Heart left ventricle (tissue), 16 donors: Measurements from ENCODE around the gene MYO5B. TPM values are rescaled to one million over a fixed set of nuclear protein-coding genes. Genes with fewer than 3 reads are reported as not detected.

Experiments
- ATAC-seq, 4 donors: fragments of 200-7000 bp; cut with Tn5 transposase; one replicate each; pipeline ENCODE4 v1.9.1; 2020 to 2022; ENCODE audit warnings: moderate library complexity in 4 of 4, mild to moderate bottlenecking in 3 of 4, moderate number of reproducible peaks in 1 of 4
- DNase-seq, 5 donors: peaks; one replicate each; pipeline ENCODE4 v3.0.0-alpha.2; 2020
- H3K27ac ChIP-seq, 12 donors: fragments of 200-600 bp; sonication (generic) in 4 of 12; one replicate each; pipeline versions ENCODE4 v1.5.0 to v1.8.0; 2016 to 2022; ENCODE audit warnings: mild to moderate bottlenecking in 2 of 12
- H3K27me3 ChIP-seq, 9 donors: fragments of 200-600 bp; sonication (generic) in 2 of 9; one replicate each; pipeline versions ENCODE4 v1.5.1 to v1.8.0; 2016 to 2022; ENCODE audit warnings: mild to moderate bottlenecking in 3 of 9
- H3K36me3 ChIP-seq, 9 donors: fragments of 200-600 bp; sonication (generic) in 2 of 9; one replicate each; pipeline versions ENCODE4 v1.5.0 to v1.8.0; 2018 to 2022; ENCODE audit warnings: mild to moderate bottlenecking in 2 of 9
- H3K4me1 ChIP-seq, 12 donors: fragments of 200-600 bp; sonication (generic) in 4 of 12; one replicate each; pipeline versions ENCODE4 v1.5.0 to v1.8.0; 2016 to 2022; ENCODE audit warnings: mild to moderate bottlenecking in 3 of 12
- H3K4me3 ChIP-seq, 12 donors: fragments of 200-600 bp; sonication (generic) in 4 of 12; one replicate each; pipeline versions ENCODE4 v1.5.0 to v1.8.0; 2017 to 2022; ENCODE audit warnings: mild to moderate bottlenecking in 9 of 12, moderate library complexity in 4 of 12
- H3K9me3 ChIP-seq, 12 donors: fragments of 200-600 bp; sonication (generic) in 4 of 12; one replicate each; pipeline versions ENCODE4 v1.5.0 to v1.8.0; 2016 to 2022; ENCODE audit warnings: mild to moderate bottlenecking in 1 of 12
- POLR2A ChIP-seq, 2 donors: fragments of 450-650 bp; IDR thresholded peaks; one replicate each; pipeline ENCODE4 v1.6.1; 2017; ENCODE audit warnings: antibody characterized with exemption in 2 of 2, mild to moderate bottlenecking in 2 of 2, moderate library complexity in 2 of 2
- WGBS, 4 donors: extraction: QIAGEN DNeasy Blood & Tissue Kit in 2 of 4; methylation state at CpG; one replicate each; pipeline versions ENCODE4 v1.1.5 to v1.1.7; 2013 to 2018; 5-methylcytosine and 5-hydroxymethylcytosine counted together
- intact Hi-C, 10 donors: fragments of 100-400 bp; cut with DNase I; formaldehyde crosslinking; loops; one replicate each; pipeline versions ENCODE4 v1.11.1 to v1.14.2; 2022
- polyA plus RNA-seq, 2 donors: library from polyadenylated mRNA; stranded (reverse); fragments of 200-250 nt; gene quantifications; one replicate each; pipeline ENCODE4 v1.2.3, GENCODE V29; 2013
- total RNA-seq, 9 donors: library from RNA; depleted of rRNA in 2 of 9; stranded (reverse); fragments of >200 nt in 2 of 9; fragmentation: NEBNext Ultra II Directional in 3 of 9; extraction: Animal tissue kit (Norgen Biotek cat#: 25700) in 3 of 9; gene quantifications; one replicate each; pipeline versions ENCODE4 v1.1.0 to v1.2.4, GENCODE V29; 2016 to 2023
- TF ChIP-seq, protein P1 (sequence below), 12 donors: fragments of 200-600 bp; sonication (generic) in 4 of 12; IDR thresholded peaks; one replicate each; pipeline versions ENCODE4 v1.5.0 to v1.8.0; 2018 to 2022; ENCODE audit warnings: antibody characterized with exemption in 12 of 12, mild to moderate bottlenecking in 5 of 12
- donor health status: ischemic (EF 13 %, LVEDD 7.1; RV severe dilation, severe dysfunction).
- donor health status: healthy with polysubstance abuse.
- donor health status: DM: no; HTN: yes; CAD: no.
- donor health status: DM: no; HTN: no; CAD: no.
- donor health status: ischemic (EF 25% LVEDD 6.9; RV normal size, moderate dysfunction).
- donor health status: ischemic (EF 25% LVEDD 5.7; RV mildly dilated, moderate dysfunction).
- donor health status: healthy.
- donor health status: DM: yes; HTN: yes; CAD: no.
- donor health status: ischemic (EF 35%, LVEDD 5.7; RV mildly dilated, moderate dysfunction).
- donor health status: nonischemic (EF 11% LVEDD 7.7; RV severe dilation, severe dysfunction).
- donor health status: DM: yes; HTN: yes; CAD: no.
- donor health status: PGD.
- donor health status: ischemic (EF 29% LVEDD 5.4; RV normal size, mild dysfunction).
- donor health status: nonischemic (EF 23%, LVEDD 6.1; RV moderate dilation, normal function).

MYO5B gene
- total and polyA plus RNA-seq, 11 donors = 0.51 to 5.9 (median 1.4) TPM

DNA sequence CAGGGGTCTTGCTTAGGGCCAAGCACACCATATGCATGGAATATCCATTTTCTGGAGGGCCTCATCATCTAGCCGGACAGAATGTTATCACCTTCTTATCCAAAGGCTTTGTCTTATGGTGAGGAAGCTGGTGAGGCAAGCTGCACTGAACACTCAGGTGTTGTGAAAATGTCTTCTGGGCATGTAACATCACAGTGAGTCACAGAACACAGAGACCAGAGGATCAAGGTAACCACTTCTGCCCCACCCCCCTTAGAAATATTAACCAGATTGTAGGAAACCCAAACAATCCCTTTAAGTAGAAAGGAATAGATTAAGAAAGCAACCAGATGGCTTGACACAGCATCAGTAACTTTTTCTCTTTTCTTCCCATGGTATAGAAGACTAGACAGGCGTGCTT is 51.1 kb downstream of the MYO5B start:
- Histone ChIP-seq H3K9me3 (peaks cover 0 to 2% (median 0%) of the 10 kb centered on the region in 12 donors), H3K36me3 (no peaks in the 10 kb centered on the region), H3K4me3 (no peak overlapping the region), H3K27me3 (peaks cover 0 to 15% (median 0%) of the 10 kb centered on the region in 9 donors), H3K27ac (no peak overlapping the region), H3K4me1 (no peaks in the 10 kb centered on the region)
- ATAC-seq (no peak), DNase-seq (no peak)
- TF ChIP-seq, protein P1, sequence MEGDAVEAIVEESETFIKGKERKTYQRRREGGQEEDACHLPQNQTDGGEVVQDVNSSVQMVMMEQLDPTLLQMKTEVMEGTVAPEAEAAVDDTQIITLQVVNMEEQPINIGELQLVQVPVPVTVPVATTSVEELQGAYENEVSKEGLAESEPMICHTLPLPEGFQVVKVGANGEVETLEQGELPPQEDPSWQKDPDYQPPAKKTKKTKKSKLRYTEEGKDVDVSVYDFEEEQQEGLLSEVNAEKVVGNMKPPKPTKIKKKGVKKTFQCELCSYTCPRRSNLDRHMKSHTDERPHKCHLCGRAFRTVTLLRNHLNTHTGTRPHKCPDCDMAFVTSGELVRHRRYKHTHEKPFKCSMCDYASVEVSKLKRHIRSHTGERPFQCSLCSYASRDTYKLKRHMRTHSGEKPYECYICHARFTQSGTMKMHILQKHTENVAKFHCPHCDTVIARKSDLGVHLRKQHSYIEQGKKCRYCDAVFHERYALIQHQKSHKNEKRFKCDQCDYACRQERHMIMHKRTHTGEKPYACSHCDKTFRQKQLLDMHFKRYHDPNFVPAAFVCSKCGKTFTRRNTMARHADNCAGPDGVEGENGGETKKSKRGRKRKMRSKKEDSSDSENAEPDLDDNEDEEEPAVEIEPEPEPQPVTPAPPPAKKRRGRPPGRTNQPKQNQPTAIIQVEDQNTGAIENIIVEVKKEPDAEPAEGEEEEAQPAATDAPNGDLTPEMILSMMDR (IDR thresholded peaks at IDR 0.05) = no peak
- TF ChIP-seq POLR2A (IDR thresholded peaks at IDR 0.05) = no peak
- 76 to 96% (median 90%) methylated on average over 2 of the region's 2 CpGs for WGBS, 4 donors
- intact Hi-C loops = no loop called here

DNA sequence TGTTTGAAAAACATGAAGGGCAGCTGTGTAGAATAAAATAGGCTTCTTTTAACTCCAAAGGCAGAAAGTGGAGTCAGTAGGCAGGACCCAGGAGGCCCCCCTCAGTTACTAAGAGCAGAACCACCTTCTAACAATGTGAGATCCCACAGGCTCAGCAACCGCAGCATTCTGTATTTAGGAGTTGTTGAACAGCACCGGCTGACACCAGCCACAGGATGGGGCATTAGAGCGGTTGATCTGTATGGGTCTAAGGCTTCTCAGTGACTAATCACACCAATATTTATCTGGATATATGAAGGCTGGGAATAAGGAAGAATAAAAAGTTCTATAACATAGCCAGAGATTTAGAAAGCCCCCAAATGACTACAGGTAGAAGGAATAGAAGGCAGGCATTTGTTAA is 51.7 kb downstream of the MYO5B start:
- DNase-seq (no peak), ATAC-seq (no peak)
- intact Hi-C loops = no loop called here
- Histone ChIP-seq H3K4me3 (no peak overlapping the region), H3K4me1 (no peaks in the 10 kb centered on the region), H3K27me3 (peaks cover 0 to 15% (median 0%) of the 10 kb centered on the region in 9 donors), H3K27ac (no peak overlapping the region), H3K9me3 (peaks cover 0 to 2% (median 0%) of the 10 kb centered on the region in 12 donors), H3K36me3 (no peaks in the 10 kb centered on the region)
- WGBS, 4 donors = 63 to 75% (median 68%) methylated on average over 3 of the region's 3 CpGs
- no peak for TF ChIP-seq POLR2A (IDR thresholded peaks at IDR 0.05)
- TF ChIP-seq, protein P1 (IDR thresholded peaks at IDR 0.05) = no peak

DNA sequence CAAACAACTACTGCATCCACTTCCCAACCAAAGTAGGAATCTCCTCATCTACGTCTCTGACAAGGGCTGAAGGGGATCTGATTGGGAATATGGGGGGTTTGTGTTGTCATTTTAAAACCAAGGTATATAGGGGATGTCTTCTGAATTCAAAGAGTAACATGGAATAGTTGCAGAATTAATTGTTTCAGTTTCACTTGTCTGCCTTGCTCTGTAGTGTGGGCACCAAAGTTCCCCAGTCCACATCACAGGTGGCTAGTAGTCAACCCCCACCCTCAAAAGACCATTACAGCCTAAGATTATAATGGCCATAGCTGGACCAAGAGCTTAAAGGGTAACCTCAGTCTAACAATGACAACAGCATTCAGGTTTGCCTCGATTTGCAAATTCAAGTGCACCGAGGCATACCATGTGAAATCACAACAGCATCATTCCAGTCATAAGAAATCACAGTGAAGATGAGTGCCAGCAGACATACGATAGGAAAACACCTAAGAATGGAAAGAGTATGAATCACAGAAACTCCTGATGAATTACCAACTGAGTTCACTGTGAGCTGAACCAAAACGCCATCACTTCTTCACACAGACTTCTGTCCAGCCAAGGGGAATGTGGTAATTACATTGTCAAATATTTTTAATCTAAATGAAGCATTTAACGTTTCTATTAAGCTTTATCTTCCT is 52.4 kb downstream of the MYO5B start:
- TF ChIP-seq POLR2A (IDR thresholded peaks at IDR 0.05) = no peak
- TF ChIP-seq, protein P1 (IDR thresholded peaks at IDR 0.05) = no peak
- no peak for DNase-seq
- intact Hi-C loops = no loop called here
- H3K9me3 ChIP-seq = peaks cover 0 to 2% (median 0%) of the 10 kb centered on the region in 12 donors
- no peak overlapping the region for H3K4me3 ChIP-seq
- H3K36me3 ChIP-seq = no peaks in the 10 kb centered on the region
- H3K27ac ChIP-seq = no peak overlapping the region
- WGBS, 4 donors = 61 to 74% (median 71%) methylated on average over 6 of the region's 6 CpGs
- no peak for ATAC-seq
- H3K4me1 ChIP-seq = no peaks in the 10 kb centered on the region
- H3K27me3 ChIP-seq = peaks cover 0 to 15% (median 0%) of the 10 kb centered on the region in 9 donors

DNA sequence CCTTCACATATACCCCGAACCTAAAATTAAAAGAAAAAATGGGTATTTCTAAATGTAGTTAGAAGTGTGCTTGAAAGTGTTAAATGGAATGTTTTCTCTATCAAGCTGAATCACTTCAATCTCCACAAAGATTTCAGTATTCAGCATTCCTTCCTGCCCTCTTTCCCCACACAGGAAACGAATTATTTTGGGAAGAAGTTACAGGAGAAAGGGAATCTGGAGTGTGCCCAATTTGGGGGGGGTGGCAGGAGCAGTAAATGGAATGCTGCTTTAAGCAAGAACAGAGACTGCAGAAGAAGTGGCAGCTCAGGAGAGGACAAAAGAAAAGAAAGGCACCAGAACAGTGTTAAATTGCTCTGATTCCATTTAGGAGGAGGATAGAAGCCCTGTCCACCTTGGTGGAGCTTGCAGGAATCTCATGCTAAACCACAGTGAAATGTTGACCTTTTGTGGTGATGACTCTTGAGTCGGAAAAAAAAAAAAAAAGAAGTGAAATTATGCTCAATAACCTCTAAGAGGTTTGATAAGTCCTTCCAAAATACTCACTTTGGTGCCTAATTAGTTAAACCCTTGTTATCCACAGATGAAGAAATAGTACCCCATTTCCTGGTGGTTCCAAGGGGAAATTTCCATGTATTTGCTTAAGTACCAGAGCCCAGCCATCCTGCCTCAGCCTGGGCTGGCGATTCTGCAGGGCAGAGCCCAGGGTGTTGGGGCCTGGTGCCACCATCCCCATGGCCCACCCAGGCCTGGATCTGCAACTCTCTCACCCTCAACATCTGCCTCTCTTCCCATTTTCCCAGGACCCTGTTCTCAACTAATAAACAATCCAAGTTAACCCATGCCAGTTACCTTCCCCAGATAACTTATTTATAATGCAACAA is 56.5 kb downstream of the MYO5B start:
- H3K27ac ChIP-seq = no peak overlapping the region
- TF ChIP-seq POLR2A (IDR thresholded peaks at IDR 0.05) = no peak
- TF ChIP-seq, protein P1 (IDR thresholded peaks at IDR 0.05) = no peak
- ATAC-seq = no peak
- no peak overlapping the region for H3K4me3 ChIP-seq
- 64 to 66% (median 66%) methylated on average over 4 of the region's 4 CpGs for WGBS, 4 donors
- H3K4me1 ChIP-seq = no peaks in the 10 kb centered on the region
- DNase-seq = no peak
- no peaks in the 10 kb centered on the region for H3K9me3 ChIP-seq
- peaks cover 0 to 20% (median 0%) of the 10 kb centered on the region in 9 donors for H3K27me3 ChIP-seq
- intact Hi-C loops = no loop called here
- H3K36me3 ChIP-seq = no peaks in the 10 kb centered on the region
